Stomach (tissue), 4 donors: ENCODE results near the gene NOS3.

Experiments
- POLR2A ChIP-seq, 4 donors: fragments of 450-650 bp; IDR thresholded peaks; one replicate each; pipeline ENCODE4 v1.6.1; 2016; ENCODE audit warnings: antibody characterized with exemption in 4 of 4, control low read depth in 2 of 4, mild to moderate bottlenecking in 1 of 4, moderate library complexity in 1 of 4
- POLR2AphosphoS5 ChIP-seq, 3 donors: sonication (generic); formaldehyde crosslinking; IDR thresholded peaks; one replicate each; pipeline ENCODE4 v1.6.1; 2016; ENCODE audit warnings: antibody characterized with exemption in 3 of 3
- TF ChIP-seq, protein P1 (sequence below), 7 experiments: fragments of 450-650 bp in 4 of 7; fragments of 200-600 bp in 3 of 7; sonication (generic) in 3 of 7; IDR thresholded peaks; one replicate each; pipeline ENCODE4 v1.5.1; 2016 to 2019; ENCODE audit warnings: antibody characterized with exemption in 7 of 7, control low read depth in 2 of 7, mild to moderate bottlenecking in 1 of 7

DNA sequence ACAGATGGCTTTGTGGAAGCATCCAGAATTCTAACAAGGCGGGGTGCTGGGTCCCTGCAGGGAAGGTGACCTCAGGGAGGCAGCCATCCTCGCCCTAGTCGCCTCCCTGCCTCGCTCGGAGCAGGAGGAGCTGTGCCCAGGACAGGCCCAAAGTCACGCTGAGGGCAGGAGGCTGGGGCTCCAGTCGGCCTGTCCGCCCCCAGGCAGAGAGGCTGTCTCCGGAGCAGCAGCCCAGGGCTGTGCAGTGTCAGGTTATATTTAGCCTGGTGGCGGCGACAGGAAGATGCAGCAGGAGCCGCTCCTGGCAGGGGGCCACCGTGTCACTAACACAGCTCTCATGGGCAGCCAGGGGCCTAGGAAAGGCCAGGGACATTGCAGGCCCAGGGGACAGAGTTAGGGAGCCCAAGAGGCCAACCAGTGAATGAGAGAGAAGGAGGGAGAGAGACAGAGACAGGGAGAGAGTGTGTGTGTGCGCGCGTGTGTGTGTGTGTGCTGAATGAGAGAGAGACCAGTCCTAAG is 26.2 kb upstream of the NOS3 start:
- TF ChIP-seq, protein P1, sequence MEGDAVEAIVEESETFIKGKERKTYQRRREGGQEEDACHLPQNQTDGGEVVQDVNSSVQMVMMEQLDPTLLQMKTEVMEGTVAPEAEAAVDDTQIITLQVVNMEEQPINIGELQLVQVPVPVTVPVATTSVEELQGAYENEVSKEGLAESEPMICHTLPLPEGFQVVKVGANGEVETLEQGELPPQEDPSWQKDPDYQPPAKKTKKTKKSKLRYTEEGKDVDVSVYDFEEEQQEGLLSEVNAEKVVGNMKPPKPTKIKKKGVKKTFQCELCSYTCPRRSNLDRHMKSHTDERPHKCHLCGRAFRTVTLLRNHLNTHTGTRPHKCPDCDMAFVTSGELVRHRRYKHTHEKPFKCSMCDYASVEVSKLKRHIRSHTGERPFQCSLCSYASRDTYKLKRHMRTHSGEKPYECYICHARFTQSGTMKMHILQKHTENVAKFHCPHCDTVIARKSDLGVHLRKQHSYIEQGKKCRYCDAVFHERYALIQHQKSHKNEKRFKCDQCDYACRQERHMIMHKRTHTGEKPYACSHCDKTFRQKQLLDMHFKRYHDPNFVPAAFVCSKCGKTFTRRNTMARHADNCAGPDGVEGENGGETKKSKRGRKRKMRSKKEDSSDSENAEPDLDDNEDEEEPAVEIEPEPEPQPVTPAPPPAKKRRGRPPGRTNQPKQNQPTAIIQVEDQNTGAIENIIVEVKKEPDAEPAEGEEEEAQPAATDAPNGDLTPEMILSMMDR (IDR thresholded peaks at IDR 0.05) = no peak
- no peak for TF ChIP-seq POLR2A (IDR thresholded peaks at IDR 0.05)
- peak in 1 of 3 donors; percentile 3 for TF ChIP-seq POLR2AphosphoS5 (IDR thresholded peaks at IDR 0.05)
